Measurements from ENCODE around the gene PRRC2B. TPM values are rescaled to one million over a fixed set of nuclear protein-coding genes. Genes with fewer than 3 reads are reported as not detected.

Gene PRRC2B
- total RNA-seq, 1 experiment from 2014 or later = 26.2 TPM

- DNase-seq (ENCODE audit: low spot score) = no peak
Observed at GRCh38 chr9:131407717-131408195, 13.9 kb downstream of the PRRC2B start.

DNA sequence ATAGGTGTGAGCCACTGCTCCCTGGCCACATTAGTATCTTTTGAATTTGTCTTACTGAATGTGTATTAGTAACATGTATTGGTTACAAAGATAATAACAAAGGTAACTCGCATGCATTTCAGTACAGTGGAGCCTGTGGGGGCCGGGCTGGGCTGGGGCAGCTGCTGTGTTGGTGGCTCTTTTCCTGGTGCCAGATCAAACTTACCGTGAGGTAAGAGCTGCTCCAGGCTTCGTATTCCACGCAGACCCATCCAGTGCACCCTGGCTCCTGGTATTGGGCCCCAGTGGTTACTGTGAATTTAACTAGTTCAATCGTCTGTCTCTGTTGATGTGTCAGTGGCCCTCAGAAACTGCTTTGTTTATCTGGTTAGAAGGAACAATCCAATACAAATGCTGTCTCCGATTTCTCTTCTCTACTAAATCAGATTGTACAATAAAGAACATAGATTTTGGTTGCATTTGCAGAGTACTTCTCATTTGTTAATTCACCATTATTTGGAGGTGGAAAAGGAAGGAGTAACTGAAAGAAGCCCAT lies 15.6 kb downstream of the PRRC2B start:
- DNase-seq (ENCODE audit: low spot score) = no peak

DNA sequence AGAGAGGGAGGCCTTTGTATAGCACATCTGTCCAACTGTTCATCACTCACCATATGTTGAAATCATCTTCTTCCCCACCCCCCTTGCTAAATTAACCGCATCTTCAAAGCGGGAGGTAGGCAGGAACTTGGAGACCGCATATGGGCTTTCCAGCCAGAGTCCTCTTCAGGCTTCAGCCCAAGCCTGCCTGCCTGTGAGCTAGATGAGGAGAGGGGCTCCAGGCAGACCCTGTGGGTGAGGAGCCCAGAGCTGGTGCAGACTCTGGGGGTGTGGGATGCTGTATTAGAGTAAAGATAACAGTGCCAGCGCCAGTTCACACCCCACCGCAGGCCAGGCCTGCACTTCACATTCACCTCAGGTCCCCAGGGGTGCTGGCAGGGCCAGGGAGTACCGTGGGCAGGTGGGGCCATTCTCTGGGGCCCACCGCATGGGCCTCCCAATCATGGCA lies 16.2 kb downstream of the PRRC2B start:
- no peak for DNase-seq (ENCODE audit: low spot score)

GRCh38 chr9:131411719-131412681 lies 18.1 kb downstream of the PRRC2B start:
- peak; percentile 54 for DNase-seq (ENCODE audit: low spot score)

GRCh38 chr9:131416509-131416908 lies 22.6 kb downstream of the PRRC2B start:
- DNase-seq (ENCODE audit: low spot score) = no peak

- DNase-seq (ENCODE audit: low spot score) = no peak
Observed at GRCh38 chr9:131417264-131418142, 23.6 kb downstream of the PRRC2B start.

DNA sequence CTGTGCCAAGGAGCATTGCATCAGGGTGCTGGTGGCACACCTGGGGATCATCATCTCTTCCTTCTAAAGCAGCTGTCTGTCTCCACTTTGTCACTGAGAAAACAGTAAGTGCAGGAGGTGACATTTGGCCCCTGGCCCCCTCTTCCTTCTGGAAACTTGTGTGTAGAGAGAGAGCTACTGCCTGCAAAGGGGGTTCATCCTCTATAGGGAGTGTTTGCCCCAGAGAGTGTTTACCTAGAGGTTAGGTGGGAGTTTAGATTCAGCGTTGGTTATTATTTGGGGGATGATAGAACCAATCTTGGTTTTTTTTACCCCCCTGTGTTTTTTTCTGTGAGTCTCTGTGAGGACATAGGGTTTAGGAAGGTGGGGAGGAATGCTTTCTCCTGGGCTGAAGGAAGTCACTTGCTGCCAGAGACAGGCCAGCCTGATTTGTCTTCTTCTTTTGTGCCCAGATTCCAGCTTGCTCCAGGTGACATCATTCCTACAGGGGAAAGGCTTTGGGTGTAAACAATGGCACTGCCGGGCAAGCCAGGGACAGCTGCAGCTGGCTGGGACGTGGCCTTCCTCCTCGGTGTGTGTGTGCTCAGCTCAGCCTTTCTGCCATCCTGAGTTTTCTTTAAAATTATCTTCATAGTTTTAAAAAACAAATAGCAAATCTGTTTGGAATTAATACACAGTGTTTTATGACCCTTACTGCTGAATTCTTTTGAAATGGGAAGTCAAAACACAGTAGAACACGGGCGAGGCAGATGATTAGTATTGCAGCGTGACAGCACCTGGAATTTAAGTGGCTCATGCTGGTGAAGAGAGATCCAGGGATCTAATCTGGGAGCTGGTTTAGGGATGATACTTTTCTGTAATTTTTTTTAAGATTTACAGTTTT lies 24.5 kb downstream of the PRRC2B start:
- DNase-seq (ENCODE audit: low spot score) = peak; percentile 68

- DNase-seq (ENCODE audit: low spot score) = no peak
Observed at GRCh38 chr9:131419026-131419614, 25.2 kb downstream of the PRRC2B start.

GRCh38 chr9:131419716-131420115 lies 25.8 kb downstream of the PRRC2B start:
- no peak for DNase-seq (ENCODE audit: low spot score)

GRCh38 chr9:131420980-131421624 lies 27.2 kb downstream of the PRRC2B start:
- DNase-seq (ENCODE audit: low spot score) = no peak

GRCh38 chr9:131421691-131422090 lies 27.8 kb downstream of the PRRC2B start:
- DNase-seq (ENCODE audit: low spot score) = no peak

- no peak for DNase-seq (ENCODE audit: low spot score)
Observed at GRCh38 chr9:131422241-131422792, 28.4 kb downstream of the PRRC2B start.

DNA sequence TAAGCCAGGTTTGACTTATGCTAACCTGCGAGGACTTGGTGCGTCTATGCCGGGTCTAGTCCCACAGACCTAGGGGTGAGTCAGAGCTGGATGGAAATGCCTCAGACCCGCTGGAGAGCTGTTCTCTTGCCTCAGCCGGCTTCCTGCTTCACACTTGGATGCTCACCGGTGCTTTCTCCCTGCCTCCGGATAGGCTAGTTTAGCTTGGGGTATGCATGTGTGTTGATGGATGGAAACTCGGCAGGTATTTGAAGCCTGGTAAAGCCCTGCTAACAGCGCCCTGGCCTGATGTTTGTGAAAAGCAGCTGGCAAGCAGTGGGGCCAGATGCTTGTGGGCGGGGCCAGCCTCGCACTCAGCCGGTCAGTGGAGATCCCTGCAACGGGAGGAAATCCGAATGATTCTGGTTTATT lies 29.3 kb downstream of the PRRC2B start:
- peak; percentile 78 for DNase-seq (ENCODE audit: low spot score)

DNA sequence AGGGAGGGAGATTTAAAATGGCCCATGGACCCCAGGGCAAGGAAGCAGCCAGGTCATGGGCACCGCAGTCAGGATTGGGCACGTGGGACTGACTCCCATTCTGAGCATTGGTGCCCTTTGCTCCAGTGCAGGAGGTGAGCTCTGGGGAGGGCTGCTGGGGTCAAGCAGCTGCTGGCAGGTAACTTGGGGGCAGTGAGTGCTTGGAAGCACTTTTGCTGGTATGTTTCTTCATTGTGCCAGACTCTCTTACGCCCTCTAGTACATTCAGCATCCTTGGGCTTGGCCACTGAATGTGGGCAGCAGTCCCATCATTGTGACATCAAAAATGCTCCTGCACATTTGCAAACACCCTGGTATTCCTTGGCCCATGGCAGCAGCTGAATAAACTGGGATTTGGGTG lies 32.7 kb downstream of the PRRC2B start:
- DNase-seq (ENCODE audit: low spot score) = no peak

DNA sequence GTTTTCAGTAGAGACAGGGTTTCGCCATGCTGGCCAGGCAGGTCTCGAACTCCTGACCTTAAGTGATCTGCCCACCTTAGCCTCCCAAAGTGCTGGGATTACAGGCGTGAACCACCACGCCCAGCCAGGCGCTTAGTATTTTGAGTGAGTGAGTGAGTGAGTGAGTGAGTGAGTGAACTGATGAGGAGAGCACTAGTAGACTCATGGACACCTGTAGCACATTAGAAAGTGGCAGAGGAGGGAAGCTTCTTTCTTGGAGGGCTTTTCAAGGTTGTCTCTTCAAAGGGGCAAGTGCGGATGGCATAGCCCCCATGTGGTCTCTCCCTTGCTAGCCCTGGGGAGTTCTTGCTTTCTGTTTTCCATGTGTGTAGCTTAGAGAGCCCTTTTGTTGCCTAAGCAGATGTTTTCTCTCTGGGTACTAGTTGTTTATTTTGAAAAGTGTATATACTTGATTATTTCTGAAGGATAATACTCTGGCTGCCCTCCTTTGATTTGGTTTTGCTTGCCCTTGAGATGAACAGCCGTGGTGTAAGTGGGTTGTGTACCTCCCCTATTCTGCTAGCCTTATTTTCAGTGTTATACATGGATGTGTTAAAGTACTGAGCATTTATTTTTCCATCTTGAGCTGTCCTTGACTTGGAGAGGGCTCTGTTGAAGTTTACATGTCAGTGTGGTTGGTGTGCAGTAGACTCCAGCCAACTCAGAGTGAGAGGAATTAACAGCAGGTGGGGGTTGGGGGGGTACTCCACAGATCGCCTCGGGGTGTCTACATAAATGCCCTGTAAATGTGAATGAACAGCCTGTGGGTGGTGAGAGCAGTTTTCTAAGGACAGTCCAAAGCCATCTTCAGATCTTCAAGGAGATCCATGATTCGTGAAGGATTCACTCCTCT lies 35.5 kb downstream of the PRRC2B start:
- no peak for DNase-seq (ENCODE audit: low spot score)

DNA sequence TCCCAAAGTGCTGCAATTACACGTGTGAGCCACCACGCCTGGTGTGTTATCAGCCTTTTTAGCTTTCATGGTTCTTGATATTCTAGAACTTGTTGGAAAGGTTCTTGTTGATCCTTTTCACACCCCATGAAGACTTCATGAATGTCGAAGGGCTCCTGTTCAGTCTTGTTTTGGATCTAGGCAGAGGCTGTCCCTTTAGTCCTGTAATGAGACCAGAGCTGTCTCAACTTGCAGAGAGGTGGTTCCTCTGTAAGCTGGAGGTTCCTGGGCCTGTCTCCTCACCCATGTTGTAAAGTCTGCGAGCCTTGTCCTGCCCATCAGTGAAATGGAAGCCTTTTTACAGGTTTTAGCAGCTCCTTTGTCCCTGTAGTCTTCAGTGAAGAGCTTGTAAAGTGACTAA lies 38.2 kb downstream of the PRRC2B start:
- DNase-seq (ENCODE audit: low spot score) = no peak

- DNase-seq (ENCODE audit: low spot score) = no peak
Observed at GRCh38 chr9:131432597-131433301, 38.9 kb downstream of the PRRC2B start.

DNA sequence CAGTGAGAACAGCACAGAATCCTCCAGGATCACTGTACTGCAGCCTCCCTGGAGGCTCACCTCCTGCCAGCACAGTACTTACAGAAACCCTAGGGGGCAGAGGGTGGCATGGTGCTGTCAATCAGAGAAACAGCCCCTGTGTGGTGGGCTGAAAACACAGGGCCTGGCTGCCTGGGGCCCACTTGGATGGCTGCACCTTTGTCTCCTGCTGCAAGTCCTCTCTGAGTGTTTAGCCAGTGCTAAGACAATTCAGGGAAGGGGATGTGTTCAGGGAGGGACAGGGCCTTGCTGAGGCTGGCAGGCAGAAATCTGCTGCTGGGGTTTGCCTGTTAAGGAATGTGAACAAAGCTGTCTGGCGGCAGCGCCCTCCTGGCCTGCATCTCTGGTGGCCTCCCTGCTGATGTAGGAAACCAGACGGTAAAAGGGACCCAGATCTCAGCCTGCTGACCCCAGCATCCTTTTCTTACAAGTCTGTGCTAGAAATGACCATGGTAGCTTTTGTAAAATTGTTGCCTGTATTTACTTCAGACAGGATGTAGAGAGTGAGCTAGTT lies 39.5 kb downstream of the PRRC2B start:
- DNase-seq (ENCODE audit: low spot score) = no peak
